ENCODE measurements around the gene ERG28.

ERG28 gene

DNA sequence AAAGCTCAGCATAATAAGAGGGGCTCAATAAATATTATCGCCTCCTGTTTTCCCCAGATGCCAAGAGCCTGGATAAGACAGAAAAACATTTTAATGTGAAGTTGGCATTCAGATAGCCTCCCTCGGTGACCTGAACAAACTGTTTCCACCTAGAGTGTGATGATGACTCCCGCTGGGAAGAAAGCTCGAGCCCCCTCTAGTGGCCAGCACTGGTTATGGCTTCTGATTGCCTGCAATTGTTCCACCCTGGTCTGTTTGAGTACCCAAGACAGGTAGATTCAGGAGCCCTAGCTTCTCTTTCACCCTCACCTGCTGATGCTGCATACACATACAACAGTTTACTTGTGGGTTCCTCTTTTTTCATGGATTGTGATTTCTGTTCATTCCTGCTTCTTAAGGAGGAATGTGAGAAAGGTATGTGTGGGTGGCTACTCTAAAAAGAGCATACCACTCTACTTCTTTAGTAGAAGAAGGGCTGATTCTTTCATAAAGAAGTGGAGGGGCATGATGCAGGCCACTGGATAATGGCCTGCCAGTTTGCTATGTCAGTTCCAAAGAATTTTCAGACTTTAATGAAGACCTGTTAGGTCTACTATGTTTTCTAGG is 6.4 kb downstream of the ERG28 start:
- no peak overlapping the region for H3K9ac ChIP-seq (ENCODE audit: low read length)
- H3K27me3 ChIP-seq (ENCODE audit: control insufficient read depth, insufficient read depth, low read length): no peaks in the 10 kb centered on the region
- no peaks in the 10 kb centered on the region for H3K9me3 ChIP-seq (ENCODE audit: control insufficient read depth, low read length)
- H3K36me3 ChIP-seq (ENCODE audit: control insufficient read depth, insufficient read depth, low read length): peaks cover 4% of the 10 kb centered on the region
- H3K4me1 ChIP-seq (ENCODE audit: control insufficient read depth, insufficient read depth, low read length): no peaks in the 10 kb centered on the region
- H3K4me3 ChIP-seq (ENCODE audit: low read length): no peak overlapping the region

DNA sequence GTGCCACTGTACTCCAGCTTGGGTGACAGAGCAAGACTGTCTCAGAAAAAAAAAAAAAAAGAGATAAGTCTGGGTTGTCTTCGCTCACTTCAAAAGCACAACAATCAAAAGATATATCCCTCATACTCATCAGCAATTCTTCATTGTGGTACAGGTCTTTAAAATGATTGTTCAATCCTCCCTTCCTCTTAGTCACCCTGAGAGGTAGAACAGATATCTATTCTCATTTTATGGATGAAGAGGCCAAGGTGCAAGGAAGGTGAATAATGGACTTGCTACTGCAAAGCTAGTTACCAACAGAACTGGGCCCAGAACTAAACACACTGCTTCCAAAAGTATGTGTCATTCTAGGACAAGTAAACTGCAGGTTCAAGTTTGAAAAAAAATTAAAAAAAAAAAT is 7.1 kb downstream of the ERG28 start:
- Histone ChIP-seq H3K4me3 (ENCODE audit: low read length) (no peak overlapping the region), H3K36me3 (ENCODE audit: control insufficient read depth, insufficient read depth, low read length) (peaks cover 4% of the 10 kb centered on the region), H3K9ac (ENCODE audit: low read length) (no peak overlapping the region), H3K27me3 (ENCODE audit: control insufficient read depth, insufficient read depth, low read length) (no peaks in the 10 kb centered on the region), H3K9me3 (ENCODE audit: control insufficient read depth, low read length) (no peaks in the 10 kb centered on the region), H3K4me1 (ENCODE audit: control insufficient read depth, insufficient read depth, low read length) (no peaks in the 10 kb centered on the region)

DNA sequence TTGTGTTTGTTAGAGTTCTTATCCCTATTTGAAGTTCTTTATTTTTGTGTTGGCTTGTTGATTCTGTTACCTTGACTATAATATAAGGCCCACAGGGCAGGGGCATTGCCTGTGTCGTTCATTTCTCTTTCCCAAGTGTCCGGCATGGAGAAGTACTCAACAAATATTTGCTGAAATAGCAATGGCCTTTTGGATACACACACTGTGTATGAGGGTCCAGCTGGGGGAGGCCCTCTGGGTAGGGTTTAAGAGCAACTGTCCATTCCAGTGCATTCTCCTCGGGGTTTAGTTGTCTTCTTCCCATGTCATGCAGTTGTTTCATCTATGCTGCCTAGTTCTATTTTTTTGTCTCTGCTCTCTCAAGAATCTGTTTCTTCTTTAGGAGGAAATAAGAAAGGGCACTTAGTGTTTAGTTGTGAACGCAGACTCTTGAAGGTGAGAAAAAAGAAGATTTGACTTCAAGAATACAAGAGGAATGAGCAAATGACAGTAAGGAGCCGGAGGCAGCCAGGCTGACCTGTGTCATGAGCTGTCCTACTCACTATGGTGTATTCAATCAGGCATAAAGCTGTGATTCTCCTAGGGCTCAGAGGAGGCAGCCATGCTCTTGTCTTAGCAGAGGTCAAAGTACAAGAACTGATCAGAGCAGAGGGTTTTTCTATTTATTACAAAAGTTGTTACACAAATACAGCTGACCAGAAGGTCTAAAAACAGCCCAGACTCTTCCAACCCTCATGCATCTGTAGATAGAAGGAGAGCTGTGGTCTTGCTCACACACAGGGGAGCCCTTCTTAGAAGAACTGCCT is 10.2 kb downstream of the ERG28 start:
- Histone ChIP-seq H3K9me3 (ENCODE audit: control insufficient read depth, low read length) (no peaks in the 10 kb centered on the region), H3K9ac (ENCODE audit: low read length) (no peak overlapping the region), H3K4me1 (ENCODE audit: control insufficient read depth, insufficient read depth, low read length) (no peaks in the 10 kb centered on the region), H3K4me3 (ENCODE audit: low read length) (no peak overlapping the region), H3K27me3 (ENCODE audit: control insufficient read depth, insufficient read depth, low read length) (no peaks in the 10 kb centered on the region), H3K36me3 (ENCODE audit: control insufficient read depth, insufficient read depth, low read length) (peaks cover 2% of the 10 kb centered on the region)

DNA sequence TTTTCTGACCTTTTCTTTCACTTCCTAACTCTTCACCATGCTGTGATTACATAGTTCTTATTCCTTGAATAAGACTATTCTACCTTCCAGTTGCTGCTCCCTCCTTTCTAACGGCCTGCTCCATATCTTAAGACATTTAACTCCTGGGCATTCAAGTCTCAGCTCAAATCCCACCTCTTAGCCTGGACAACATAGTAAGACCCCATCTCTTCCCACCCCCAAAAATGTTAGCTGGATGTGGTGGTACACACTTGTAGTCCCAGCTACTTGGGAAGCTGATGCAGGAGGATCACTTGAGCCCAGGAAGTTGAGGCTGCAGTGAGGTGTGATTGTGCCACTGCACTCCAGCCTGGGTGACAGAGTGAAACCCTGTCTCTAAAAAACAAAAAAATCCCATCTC is 10.9 kb downstream of the ERG28 start:
- Histone ChIP-seq H3K4me1 (ENCODE audit: control insufficient read depth, insufficient read depth, low read length) (no peaks in the 10 kb centered on the region), H3K9ac (ENCODE audit: low read length) (no peak overlapping the region), H3K27me3 (ENCODE audit: control insufficient read depth, insufficient read depth, low read length) (peaks cover 4% of the 10 kb centered on the region), H3K9me3 (ENCODE audit: control insufficient read depth, low read length) (no peaks in the 10 kb centered on the region), H3K36me3 (ENCODE audit: control insufficient read depth, insufficient read depth, low read length) (no peaks in the 10 kb centered on the region), H3K4me3 (ENCODE audit: low read length) (no peak overlapping the region)

DNA sequence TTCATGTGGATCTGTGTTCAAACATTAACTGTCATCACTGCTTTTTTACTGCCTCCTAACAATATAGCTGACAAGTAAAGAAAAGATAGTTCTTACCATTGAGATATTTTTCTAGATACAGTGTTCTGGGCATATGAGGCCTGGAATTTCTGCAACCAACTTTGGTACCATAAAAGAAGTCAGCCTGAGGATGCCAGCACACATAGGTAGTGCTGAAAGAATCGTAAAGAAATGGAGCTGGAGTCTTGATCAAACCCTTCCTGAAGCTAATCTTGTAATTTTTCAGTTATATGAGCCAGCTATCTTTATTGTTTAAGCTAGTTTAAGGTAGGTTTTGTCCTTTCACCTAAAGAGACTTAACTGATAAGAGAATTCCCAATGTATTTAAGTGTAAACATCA is 11.3 kb downstream of the ERG28 start:
- H3K9ac ChIP-seq (ENCODE audit: low read length): no peak overlapping the region
- H3K4me1 ChIP-seq (ENCODE audit: control insufficient read depth, insufficient read depth, low read length): peaks cover 4% of the 10 kb centered on the region
- no peaks in the 10 kb centered on the region for H3K9me3 ChIP-seq (ENCODE audit: control insufficient read depth, low read length)
- H3K27me3 ChIP-seq (ENCODE audit: control insufficient read depth, insufficient read depth, low read length): peaks cover 4% of the 10 kb centered on the region
- H3K4me3 ChIP-seq (ENCODE audit: low read length): no peak overlapping the region
- H3K36me3 ChIP-seq (ENCODE audit: control insufficient read depth, insufficient read depth, low read length): no peaks in the 10 kb centered on the region

DNA sequence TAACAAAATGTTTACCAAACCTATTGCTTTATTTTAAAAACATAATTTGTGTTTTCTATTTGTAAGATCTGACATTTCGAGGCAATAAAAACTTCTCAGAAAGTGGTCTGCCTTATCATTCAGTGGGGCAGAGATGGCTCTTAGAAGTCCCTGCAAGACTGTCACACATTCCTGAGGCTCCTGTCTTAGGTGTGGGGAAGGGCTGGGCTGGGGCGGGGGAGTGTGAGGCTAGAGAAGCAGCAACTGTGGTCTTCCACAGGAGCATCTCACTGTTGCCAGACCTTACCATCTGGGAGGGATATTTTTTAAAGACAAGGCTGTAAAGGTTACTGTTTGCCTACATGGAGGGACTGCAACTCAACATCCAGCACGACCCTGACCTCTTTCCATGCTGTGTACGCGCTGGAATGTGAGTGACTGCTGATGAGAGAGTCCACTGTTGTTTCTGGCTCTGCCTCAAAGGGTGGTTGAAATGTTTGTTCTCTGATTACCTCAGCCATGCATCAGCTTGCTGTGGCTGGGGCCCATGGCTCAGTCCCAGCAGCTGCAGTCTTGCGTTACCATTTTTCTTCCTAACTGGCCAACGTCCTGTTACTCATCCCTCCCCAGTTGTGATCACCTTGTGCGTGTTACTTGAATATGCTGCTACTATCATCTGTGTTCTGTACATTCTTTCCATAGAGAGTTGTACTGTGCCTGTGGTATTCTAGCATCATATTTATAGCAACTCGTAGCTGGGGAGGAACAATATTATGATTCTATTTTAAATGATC is 12.4 kb downstream of the ERG28 start:
- Histone ChIP-seq H3K4me1 (ENCODE audit: control insufficient read depth, insufficient read depth, low read length) (peaks cover 12% of the 10 kb centered on the region), H3K9me3 (ENCODE audit: control insufficient read depth, low read length) (no peaks in the 10 kb centered on the region), H3K4me3 (ENCODE audit: low read length) (no peak overlapping the region), H3K36me3 (ENCODE audit: control insufficient read depth, insufficient read depth, low read length) (no peaks in the 10 kb centered on the region), H3K9ac (ENCODE audit: low read length) (no peak overlapping the region), H3K27me3 (ENCODE audit: control insufficient read depth, insufficient read depth, low read length) (peaks cover 4% of the 10 kb centered on the region)

DNA sequence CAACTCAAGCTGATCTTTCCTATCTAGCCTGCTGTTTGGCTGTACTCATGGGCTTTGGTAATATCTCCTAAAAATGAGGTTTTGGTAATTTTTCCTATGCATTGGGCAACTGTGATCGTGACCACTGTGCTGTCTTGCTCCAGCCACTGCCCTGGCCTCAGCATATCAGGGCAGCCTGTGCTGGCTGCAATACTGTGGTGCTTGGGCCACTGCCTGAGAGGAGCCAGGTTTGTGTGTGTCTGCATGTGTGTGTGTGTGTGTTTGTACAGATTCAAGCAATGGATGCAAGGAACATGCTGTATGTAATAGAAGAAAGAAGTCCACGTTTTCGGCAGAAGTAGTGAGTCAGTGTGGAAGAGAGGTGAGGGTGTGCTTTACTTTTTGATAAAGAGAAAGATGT is 13.0 kb downstream of the ERG28 start:
- no peak overlapping the region for H3K9ac ChIP-seq (ENCODE audit: low read length)
- no peaks in the 10 kb centered on the region for H3K36me3 ChIP-seq (ENCODE audit: control insufficient read depth, insufficient read depth, low read length)
- H3K4me1 ChIP-seq (ENCODE audit: control insufficient read depth, insufficient read depth, low read length): peaks cover 12% of the 10 kb centered on the region
- peaks cover 4% of the 10 kb centered on the region for H3K27me3 ChIP-seq (ENCODE audit: control insufficient read depth, insufficient read depth, low read length)
- no peaks in the 10 kb centered on the region for H3K9me3 ChIP-seq (ENCODE audit: control insufficient read depth, low read length)
- no peak overlapping the region for H3K4me3 ChIP-seq (ENCODE audit: low read length)

DNA sequence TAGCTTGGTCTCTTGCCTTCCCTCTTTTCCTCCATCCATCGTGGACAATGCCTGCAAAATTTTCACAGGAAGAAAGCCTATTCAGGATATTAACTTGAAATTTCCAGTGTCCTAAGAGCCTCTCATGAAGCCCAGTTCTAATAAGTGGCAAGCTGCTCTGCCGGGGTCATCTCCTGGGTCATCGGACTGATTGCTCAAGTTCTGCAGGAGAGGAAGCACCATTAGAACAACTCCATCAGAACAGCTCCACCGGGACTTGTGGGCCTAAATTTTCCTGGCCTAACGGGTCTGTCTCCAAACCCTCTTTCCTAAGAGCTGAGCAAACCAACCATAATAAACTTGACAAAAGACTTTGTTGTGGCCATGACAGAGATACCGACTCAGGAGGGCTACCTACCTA is 13.9 kb downstream of the ERG28 start:
- no peak overlapping the region for H3K4me3 ChIP-seq (ENCODE audit: low read length)
- no peak overlapping the region for H3K9ac ChIP-seq (ENCODE audit: low read length)
- H3K9me3 ChIP-seq (ENCODE audit: control insufficient read depth, low read length): no peaks in the 10 kb centered on the region
- no peaks in the 10 kb centered on the region for H3K36me3 ChIP-seq (ENCODE audit: control insufficient read depth, insufficient read depth, low read length)
- H3K4me1 ChIP-seq (ENCODE audit: control insufficient read depth, insufficient read depth, low read length): peaks cover 12% of the 10 kb centered on the region
- H3K27me3 ChIP-seq (ENCODE audit: control insufficient read depth, insufficient read depth, low read length): peaks cover 4% of the 10 kb centered on the region

DNA sequence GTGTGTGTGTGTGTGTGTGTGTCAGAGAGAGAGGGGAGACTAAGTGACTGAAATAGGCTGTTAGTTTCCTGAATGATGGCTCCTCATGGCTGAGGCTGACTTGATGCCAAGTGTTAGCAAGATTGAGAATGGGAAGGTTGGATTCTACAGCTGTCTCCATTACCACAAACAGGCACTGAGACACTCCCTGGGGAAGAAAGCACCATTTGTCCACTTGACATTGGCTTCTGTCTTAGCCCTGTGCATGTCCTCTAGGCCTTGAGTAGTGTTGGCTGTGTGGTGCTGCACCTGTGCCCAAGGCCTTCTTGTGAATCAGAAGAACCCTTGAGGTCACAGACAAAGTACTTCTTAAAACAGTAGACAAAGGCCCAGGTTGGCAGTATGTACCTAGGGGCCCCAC is 15.6 kb downstream of the ERG28 start:
- Histone ChIP-seq H3K9me3 (ENCODE audit: control insufficient read depth, low read length) (no peaks in the 10 kb centered on the region), H3K27me3 (ENCODE audit: control insufficient read depth, insufficient read depth, low read length) (peaks cover 4% of the 10 kb centered on the region), H3K9ac (ENCODE audit: low read length) (no peak overlapping the region), H3K4me1 (ENCODE audit: control insufficient read depth, insufficient read depth, low read length) (peaks cover 12% of the 10 kb centered on the region), H3K4me3 (ENCODE audit: low read length) (no peak overlapping the region), H3K36me3 (ENCODE audit: control insufficient read depth, insufficient read depth, low read length) (no peaks in the 10 kb centered on the region)

DNA sequence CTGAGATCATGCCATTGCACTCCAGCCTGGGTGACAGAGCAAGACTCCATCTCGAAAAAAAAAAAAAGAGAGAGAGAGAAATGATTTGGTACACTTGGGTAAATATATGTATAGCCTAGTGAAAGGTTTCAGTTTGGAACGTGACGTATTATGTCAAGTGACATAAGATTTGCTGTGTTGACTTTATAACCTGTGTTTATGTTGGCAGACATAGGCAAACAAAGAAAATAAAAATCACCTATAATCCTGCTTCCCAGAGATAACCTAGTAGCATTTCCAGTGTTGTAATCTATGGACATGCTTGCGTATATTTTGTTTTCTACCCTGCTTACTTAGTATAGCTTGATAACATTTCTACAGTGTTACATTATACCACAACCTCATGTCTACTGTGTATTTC is 16.7 kb downstream of the ERG28 start:
- H3K4me1 ChIP-seq (ENCODE audit: control insufficient read depth, insufficient read depth, low read length): peaks cover 12% of the 10 kb centered on the region
- H3K4me3 ChIP-seq (ENCODE audit: low read length): no peak overlapping the region
- H3K27me3 ChIP-seq (ENCODE audit: control insufficient read depth, insufficient read depth, low read length): peaks cover 4% of the 10 kb centered on the region
- no peak overlapping the region for H3K9ac ChIP-seq (ENCODE audit: low read length)
- H3K9me3 ChIP-seq (ENCODE audit: control insufficient read depth, low read length): no peaks in the 10 kb centered on the region
- no peaks in the 10 kb centered on the region for H3K36me3 ChIP-seq (ENCODE audit: control insufficient read depth, insufficient read depth, low read length)

DNA sequence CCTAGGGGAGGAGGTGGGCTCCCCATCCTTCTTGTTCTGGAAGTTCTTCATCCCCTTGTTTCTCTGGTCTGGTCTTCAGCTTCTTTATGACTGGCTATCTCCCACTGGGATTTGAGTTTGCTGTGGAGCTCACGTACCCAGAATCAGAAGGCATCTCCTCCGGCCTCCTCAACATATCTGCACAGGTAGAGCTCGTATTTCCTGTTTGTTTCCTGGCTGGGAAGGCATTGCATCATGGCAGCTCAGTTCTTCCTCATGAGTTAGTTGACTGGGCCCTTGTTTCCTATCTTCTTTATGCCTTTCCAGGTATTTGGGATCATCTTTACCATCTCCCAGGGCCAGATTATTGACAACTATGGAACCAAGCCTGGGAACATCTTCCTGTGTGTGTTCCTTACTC is 19.8 kb downstream of the ERG28 start:
- Histone ChIP-seq H3K27me3 (ENCODE audit: control insufficient read depth, insufficient read depth, low read length) (peaks cover 4% of the 10 kb centered on the region), H3K9ac (ENCODE audit: low read length) (no peak overlapping the region), H3K4me1 (ENCODE audit: control insufficient read depth, insufficient read depth, low read length) (peaks cover 12% of the 10 kb centered on the region), H3K36me3 (ENCODE audit: control insufficient read depth, insufficient read depth, low read length) (no peaks in the 10 kb centered on the region), H3K4me3 (ENCODE audit: low read length) (no peak overlapping the region), H3K9me3 (ENCODE audit: control insufficient read depth, low read length) (no peaks in the 10 kb centered on the region)

DNA sequence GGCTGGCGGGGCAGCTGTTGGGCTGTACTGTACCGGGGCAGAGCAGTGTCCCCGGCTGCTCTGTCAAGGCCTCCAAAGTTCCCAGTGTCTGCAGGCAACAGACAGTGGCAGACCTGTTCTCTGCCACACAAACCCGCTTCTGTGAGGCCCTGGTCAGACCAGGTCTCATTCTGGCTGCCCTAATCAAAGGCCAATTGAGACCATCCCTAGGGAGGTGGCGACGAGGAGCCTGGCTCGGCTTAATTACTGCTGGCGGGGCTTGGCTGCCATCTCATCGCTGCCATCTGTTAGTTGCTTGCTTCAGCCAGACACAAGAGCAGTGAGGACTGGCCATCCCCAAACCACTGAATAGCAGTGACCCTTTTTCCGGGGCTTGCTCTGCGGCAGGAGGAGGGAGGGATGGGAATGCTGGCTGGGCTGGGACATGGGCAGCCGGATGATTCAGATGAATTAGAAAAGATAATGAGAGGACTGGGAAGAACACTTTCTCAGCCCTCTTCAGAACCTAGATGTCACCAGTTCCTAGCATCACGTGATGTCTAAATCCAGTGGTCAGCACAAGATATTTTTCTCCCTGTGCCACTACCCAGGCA is 24.5 kb downstream of the ERG28 start:
- Histone ChIP-seq H3K36me3 (ENCODE audit: control insufficient read depth, insufficient read depth, low read length) (no peaks in the 10 kb centered on the region), H3K9me3 (ENCODE audit: control insufficient read depth, low read length) (no peaks in the 10 kb centered on the region), H3K27me3 (ENCODE audit: control insufficient read depth, insufficient read depth, low read length) (peaks cover 7% of the 10 kb centered on the region), H3K4me1 (ENCODE audit: control insufficient read depth, insufficient read depth, low read length) (no peaks in the 10 kb centered on the region), H3K4me3 (ENCODE audit: low read length) (no peak overlapping the region), H3K9ac (ENCODE audit: low read length) (no peak overlapping the region)

Measured in mucosa of stomach (tissue), 1 donor.